ENCODE data around the gene DNAH17. TPM values are rescaled to one million over a fixed set of nuclear protein-coding genes. Genes with fewer than 3 reads are reported as not detected.

The DNAH17 gene
- total RNA-seq, 2 experiments from 2014 or later = 0.26 to 0.33 TPM

- no peak for DNase-seq
- no peaks in the 10 kb centered on the region for H3K9me3 Mint-ChIP-seq
- no peaks in the 10 kb centered on the region for H3K27me3 Mint-ChIP-seq
- H3K4me1 Mint-ChIP-seq = peaks cover 22% of the 10 kb centered on the region
- peak overlapping the region; percentile 10 for H3K27ac Mint-ChIP-seq
- H3K36me3 Mint-ChIP-seq = peaks cover 17% of the 10 kb centered on the region
- no peak overlapping the region for H3K4me3 Mint-ChIP-seq
Observed at GRCh38 chr17:78421084-78421533, 156.1 kb downstream of the DNAH17 start.

GRCh38 chr17:78419970-78420815 is 157.0 kb downstream of the DNAH17 start:
- Mint-ChIP-seq H3K27me3 (no peaks in the 10 kb centered on the region), H3K4me1 (peaks cover 26% of the 10 kb centered on the region), H3K27ac (no peak overlapping the region), H3K4me3 (no peak overlapping the region), H3K9me3 (no peaks in the 10 kb centered on the region), H3K36me3 (peaks cover 18% of the 10 kb centered on the region)
- DNase-seq = no peak

- peaks cover 43% of the 10 kb centered on the region for H3K4me1 Mint-ChIP-seq
Observed at GRCh38 chr17:78418326-78419026, 158.7 kb downstream of the DNAH17 start.

GRCh38 chr17:78417531-78417909 is 159.7 kb downstream of the DNAH17 start:
- Mint-ChIP-seq H3K4me1 (peaks cover 50% of the 10 kb centered on the region), H3K4me3 (no peak overlapping the region), H3K27ac (no peak overlapping the region), H3K36me3 (peaks cover 24% of the 10 kb centered on the region), H3K9me3 (no peaks in the 10 kb centered on the region), H3K27me3 (no peaks in the 10 kb centered on the region)
- DNase-seq = no peak

More at GRCh38 chr17:78418326-78419026, 158.7 kb downstream of the DNAH17 start:
- Mint-ChIP-seq H3K9me3 (no peaks in the 10 kb centered on the region), H3K27ac (no peak overlapping the region), H3K36me3 (peaks cover 22% of the 10 kb centered on the region), H3K4me3 (no peak overlapping the region), H3K27me3 (no peaks in the 10 kb centered on the region)
- DNase-seq = no peak

- DNase-seq = no peak
- Mint-ChIP-seq H3K4me1 (peaks cover 53% of the 10 kb centered on the region), H3K27ac (peak overlapping the region; percentile 54), H3K9me3 (no peaks in the 10 kb centered on the region), H3K4me3 (no peak overlapping the region), H3K36me3 (peaks cover 24% of the 10 kb centered on the region), H3K27me3 (no peaks in the 10 kb centered on the region)
Observed at GRCh38 chr17:78416791-78417530, 160.2 kb downstream of the DNAH17 start.

GRCh38 chr17:78415821-78416711 is 161.1 kb downstream of the DNAH17 start:
- peaks cover 19% of the 10 kb centered on the region for H3K36me3 Mint-ChIP-seq

GRCh38 chr17:78414178-78415162 is 162.7 kb downstream of the DNAH17 start:
- Mint-ChIP-seq H3K4me3 (peak overlapping the region; percentile 45), H3K9me3 (no peaks in the 10 kb centered on the region), H3K27ac (peak overlapping the region; percentile 87), H3K27me3 (no peaks in the 10 kb centered on the region), H3K4me1 (peaks cover 50% of the 10 kb centered on the region), H3K36me3 (peaks cover 21% of the 10 kb centered on the region)
- DNase-seq = peak; percentile 60

More at GRCh38 chr17:78415821-78416711, 161.1 kb downstream of the DNAH17 start:
- Mint-ChIP-seq H3K4me1 (peaks cover 48% of the 10 kb centered on the region), H3K4me3 (no peak overlapping the region), H3K27me3 (no peaks in the 10 kb centered on the region), H3K9me3 (no peaks in the 10 kb centered on the region), H3K27ac (peak overlapping the region; percentile 54)
- no peak for DNase-seq

GRCh38 chr17:78412403-78412802 is 164.8 kb downstream of the DNAH17 start:
- Mint-ChIP-seq H3K9me3 (no peaks in the 10 kb centered on the region), H3K4me1 (peaks cover 60% of the 10 kb centered on the region), H3K27me3 (no peaks in the 10 kb centered on the region), H3K36me3 (peaks cover 21% of the 10 kb centered on the region), H3K27ac (peak overlapping the region; percentile 87), H3K4me3 (no peak overlapping the region)
- DNase-seq = peak; percentile 31

GRCh38 chr17:78411241-78411857 is 165.8 kb downstream of the DNAH17 start:
- no peaks in the 10 kb centered on the region for H3K27me3 Mint-ChIP-seq
- H3K27ac Mint-ChIP-seq = peak overlapping the region; percentile 52
- no peaks in the 10 kb centered on the region for H3K9me3 Mint-ChIP-seq
- H3K36me3 Mint-ChIP-seq = peaks cover 17% of the 10 kb centered on the region
- DNase-seq = no peak
- H3K4me3 Mint-ChIP-seq = no peak overlapping the region
- H3K4me1 Mint-ChIP-seq = peaks cover 56% of the 10 kb centered on the region

GRCh38 chr17:78409191-78409928 is 167.8 kb downstream of the DNAH17 start:
- H3K9me3 Mint-ChIP-seq = no peaks in the 10 kb centered on the region
- H3K27me3 Mint-ChIP-seq = no peaks in the 10 kb centered on the region
- no peak overlapping the region for H3K4me3 Mint-ChIP-seq
- peak overlapping the region; percentile 65 for H3K27ac Mint-ChIP-seq
- peaks cover 45% of the 10 kb centered on the region for H3K4me1 Mint-ChIP-seq
- no peak for DNase-seq
- peaks cover 16% of the 10 kb centered on the region for H3K36me3 Mint-ChIP-seq

GRCh38 chr17:78408476-78409050 is 168.6 kb downstream of the DNAH17 start:
- H3K9me3 Mint-ChIP-seq = no peaks in the 10 kb centered on the region
- no peak overlapping the region for H3K4me3 Mint-ChIP-seq
- H3K27ac Mint-ChIP-seq = peak overlapping the region; percentile 30
- H3K4me1 Mint-ChIP-seq = peaks cover 37% of the 10 kb centered on the region
- no peak for DNase-seq
- H3K27me3 Mint-ChIP-seq = no peaks in the 10 kb centered on the region
- H3K36me3 Mint-ChIP-seq = peaks cover 15% of the 10 kb centered on the region

- Mint-ChIP-seq H3K27me3 (no peaks in the 10 kb centered on the region), H3K27ac (no peak overlapping the region), H3K4me1 (peaks cover 27% of the 10 kb centered on the region), H3K4me3 (no peak overlapping the region), H3K9me3 (no peaks in the 10 kb centered on the region), H3K36me3 (peaks cover 9% of the 10 kb centered on the region)
- DNase-seq = no peak
Observed at GRCh38 chr17:78407387-78408000, 169.7 kb downstream of the DNAH17 start.
